Keratinocyte (primary cell): Measurements from ENCODE around the gene TCEA2. TPM values are rescaled to one million over a fixed set of nuclear protein-coding genes. Genes with fewer than 3 reads are reported as not detected.

ENCODE experiments used
- DNase-seq: peaks from one replicate; pipeline ENCODE4 v3.0.0-alpha.2; 2011; ENCODE audit warnings: low read depth, missing footprints, low spot score
- FAIRE-seq: peaks from 2 replicates; lab custom pipeline; 2011; peaks lifted over from hg19 to GRCh38; lab: Jason Lieb, UNC
- H2AFZ ChIP-seq: 2 replicates; pipeline ENCODE4 v1.6.0; 2012; ENCODE audit warnings: low read length, control low read depth, inconsistent platforms; ENCODE audit not compliant: control insufficient read depth
- H3K27ac ChIP-seq: 2 replicates; pipeline ENCODE4 v1.5.1; 2011; ENCODE audit warnings: low read length; ENCODE audit not compliant: control insufficient read depth, insufficient read depth
- H3K27me3 ChIP-seq: 3 replicates; pipeline ENCODE4 v1.6.0; 2011; ENCODE audit warnings: low read length; ENCODE audit not compliant: control insufficient read depth, insufficient read depth; ENCODE audit errors: extremely low read depth
- H3K36me3 ChIP-seq, 2 experiments: 2 replicates in 1 of 2; 3 replicates in 1 of 2; pipeline ENCODE4 v1.5.1; 2011; ENCODE audit warnings: low read length in 2 of 2, mild to moderate bottlenecking in 1 of 2; ENCODE audit not compliant: control insufficient read depth in 2 of 2, insufficient read depth in 2 of 2; ENCODE audit errors: extremely low read depth in 1 of 2
- H3K4me1 ChIP-seq: 3 replicates; pipeline ENCODE4 v1.5.1; 2011; ENCODE audit warnings: low read length; ENCODE audit not compliant: control insufficient read depth, insufficient read depth; ENCODE audit errors: extremely low read depth
- H3K4me2 ChIP-seq: 3 replicates; pipeline ENCODE4 v1.6.0; 2011; ENCODE audit warnings: low read depth, low read length; ENCODE audit not compliant: control insufficient read depth, insufficient read depth; ENCODE audit errors: extremely low read depth
- H3K4me3 ChIP-seq, 3 experiments: fragments of 200-600 bp in 1 of 3; sonication (generic) in 1 of 3; 2 replicates in 2 of 3; 3 replicates in 1 of 3; pipeline ENCODE4 v1.5.1; 2011 to 2016; ENCODE audit warnings: low read length in 3 of 3, mild to moderate bottlenecking in 3 of 3, control low read depth in 2 of 3, inconsistent platforms in 1 of 3, low read depth in 1 of 3, mixed read lengths in 1 of 3, mixed run types in 1 of 3, moderate library complexity in 1 of 3; ENCODE audit not compliant: control insufficient read depth in 2 of 3, insufficient read depth in 2 of 3; ENCODE audit errors: extremely low read depth in 1 of 3
- H3K79me2 ChIP-seq: 2 replicates; pipeline ENCODE4 v1.6.0; 2012; ENCODE audit warnings: low read length; ENCODE audit not compliant: control insufficient read depth, insufficient read depth
- H3K9ac ChIP-seq: 3 replicates; pipeline ENCODE4 v1.6.0; 2011; ENCODE audit warnings: low read length; ENCODE audit not compliant: control insufficient read depth, insufficient read depth; ENCODE audit errors: extremely low read depth
- H3K9me1 ChIP-seq: 3 replicates; pipeline ENCODE4 v1.6.0; 2011; ENCODE audit warnings: low read length; ENCODE audit not compliant: control insufficient read depth, insufficient read depth; ENCODE audit errors: extremely low read depth
- H3K9me3 ChIP-seq: 2 replicates; pipeline ENCODE4 v1.5.1; 2012; ENCODE audit warnings: low read depth, low read length; ENCODE audit not compliant: control insufficient read depth
- H4K20me1 ChIP-seq: 3 replicates; pipeline ENCODE4 v1.6.0; 2011; ENCODE audit warnings: low read length; ENCODE audit not compliant: control insufficient read depth, insufficient read depth; ENCODE audit errors: extremely low read depth
- CTCF ChIP-seq, 3 experiments: IDR thresholded peaks in 1 of 3; conservative IDR thresholded peaks in 1 of 3; optimal IDR thresholded peaks in 1 of 3; 2 replicates in 2 of 3; 3 replicates in 1 of 3; pipeline versions ENCODE3 to v1.5.1; 2011; ENCODE audit warnings: low read length in 3 of 3, mild to moderate bottlenecking in 3 of 3, moderate library complexity in 2 of 3, control low read depth in 1 of 3, inconsistent platforms in 1 of 3; ENCODE audit not compliant: insufficient read depth in 2 of 3; ENCODE audit errors: extremely low read depth in 1 of 3
- EZH2 ChIP-seq: IDR thresholded peaks from one replicate; pipeline ENCODE4 v1.6.1; 2012; ENCODE audit warnings: inconsistent platforms, mild to moderate bottlenecking, low read length, moderate library complexity
- dilution Hi-C: fragments of 300-500 bp; cut with MboI; formaldehyde crosslinking; loops from one replicate; pipeline ENCODE4 v1.7.0; 2020; ENCODE audit warnings: low sequenced_read_pairs; ENCODE audit not compliant: extremely low pct_ligation_motif_present
- polyA plus RNA-seq, 5 experiments: library from polyadenylated mRNA; depleted of rRNA in 3 of 5; stranded (reverse) in 3 of 5; stranded (forward) in 1 of 5; unstranded in 1 of 5; fragments of >200 nt; gene quantifications; 1 replicate in 1 of 5; 2 replicates in 3 of 5; 3 replicates in 1 of 5; pipeline versions ENCODE4 v1.2.1 to v1.2.3, GENCODE V29; 2011 to 2012; ENCODE audit warnings: missing spikeins in 2 of 5, low read depth in 1 of 5, low replicate concordance in 1 of 5

TCEA2 gene
- polyA plus RNA-seq, 1 donor (not counting 4 experiments of a cell fraction or from before 2014, with no cell fraction given): 9.1 TPM

GRCh38 chr20:64106981-64107735, 44.2 kb downstream of the TCEA2 start, which contains the start of gene NPBWR2:
TSS of gene NPBWR2 (minus strand) at chr20:64107565. CDS start at chr20:64106831, 734 bp downstream.
- Histone ChIP-seq H3K4me1 (no peaks in the 10 kb centered on the region), H3K27ac (no peak within 1 kb of the TSS), H3K4me2 (no peak within 1 kb of the TSS), H4K20me1 (no peaks in the 10 kb centered on the region), H3K36me3 (no peaks in the 10 kb centered on the region), H3K27me3 (peaks cover 18% of the 10 kb centered on the region), H3K9me3 (no peaks in the 10 kb centered on the region), H2AFZ (no peak within 1 kb of the TSS), H3K79me2 (no peaks in the 10 kb centered on the region), H3K4me3 (no peak within 1 kb of the TSS), H3K9ac (no peak within 1 kb of the TSS), H3K9me1 (no peaks in the 10 kb centered on the region)
- no peak for DNase-seq
- TF ChIP-seq CTCF (optimal IDR thresholded peaks at IDR 0.05 in 1 of 3, IDR thresholded peaks at IDR 0.05 in 1 of 3, conservative IDR thresholded peaks at IDR 0.05 in 1 of 3; ENCODE audit: extremely low read depth in 1 of 3, insufficient read depth in 2 of 3, low read length in 3 of 3) (no peak), EZH2 (no peak)
- dilution Hi-C loops: no loop called here
- no peak for FAIRE-seq

- FAIRE-seq (no peak), DNase-seq (no peak)
- no peak overlapping the region for H3K27ac ChIP-seq
- peaks cover 12% of the 10 kb centered on the region for H3K27me3 ChIP-seq
- no peak overlapping the region for H2AFZ ChIP-seq
- no peaks in the 10 kb centered on the region for H3K9me3 ChIP-seq
- no peak overlapping the region for H3K4me2 ChIP-seq
- H3K79me2 ChIP-seq: no peaks in the 10 kb centered on the region
- no peaks in the 10 kb centered on the region for H3K4me1 ChIP-seq
- no peaks in the 10 kb centered on the region for H3K36me3 ChIP-seq
- no peak overlapping the region for H3K9ac ChIP-seq
- H3K9me1 ChIP-seq: no peaks in the 10 kb centered on the region
- dilution Hi-C loops: no loop called here
- TF ChIP-seq EZH2 (no peak), CTCF (optimal IDR thresholded peaks at IDR 0.05 in 1 of 3, IDR thresholded peaks at IDR 0.05 in 1 of 3, conservative IDR thresholded peaks at IDR 0.05 in 1 of 3; ENCODE audit: extremely low read depth in 1 of 3, insufficient read depth in 2 of 3, low read length in 3 of 3) (no peak)
- no peak overlapping the region for H3K4me3 ChIP-seq
- H4K20me1 ChIP-seq: no peaks in the 10 kb centered on the region
These were observed 44.9 kb downstream of the TCEA2 start for GRCh38 chr20:64107736-64108457.
